ENCODE measurements around the gene ZNF543. TPM values are rescaled to one million over a fixed set of nuclear protein-coding genes. Genes with fewer than 3 reads are reported as not detected.

ZNF543 gene
- total and polyA plus RNA-seq, 2 of the 13 experiments (the other 11 are each of a cell fraction or from before 2014, with no cell fraction given) = 2.1 to 8.9 TPM

DNA sequence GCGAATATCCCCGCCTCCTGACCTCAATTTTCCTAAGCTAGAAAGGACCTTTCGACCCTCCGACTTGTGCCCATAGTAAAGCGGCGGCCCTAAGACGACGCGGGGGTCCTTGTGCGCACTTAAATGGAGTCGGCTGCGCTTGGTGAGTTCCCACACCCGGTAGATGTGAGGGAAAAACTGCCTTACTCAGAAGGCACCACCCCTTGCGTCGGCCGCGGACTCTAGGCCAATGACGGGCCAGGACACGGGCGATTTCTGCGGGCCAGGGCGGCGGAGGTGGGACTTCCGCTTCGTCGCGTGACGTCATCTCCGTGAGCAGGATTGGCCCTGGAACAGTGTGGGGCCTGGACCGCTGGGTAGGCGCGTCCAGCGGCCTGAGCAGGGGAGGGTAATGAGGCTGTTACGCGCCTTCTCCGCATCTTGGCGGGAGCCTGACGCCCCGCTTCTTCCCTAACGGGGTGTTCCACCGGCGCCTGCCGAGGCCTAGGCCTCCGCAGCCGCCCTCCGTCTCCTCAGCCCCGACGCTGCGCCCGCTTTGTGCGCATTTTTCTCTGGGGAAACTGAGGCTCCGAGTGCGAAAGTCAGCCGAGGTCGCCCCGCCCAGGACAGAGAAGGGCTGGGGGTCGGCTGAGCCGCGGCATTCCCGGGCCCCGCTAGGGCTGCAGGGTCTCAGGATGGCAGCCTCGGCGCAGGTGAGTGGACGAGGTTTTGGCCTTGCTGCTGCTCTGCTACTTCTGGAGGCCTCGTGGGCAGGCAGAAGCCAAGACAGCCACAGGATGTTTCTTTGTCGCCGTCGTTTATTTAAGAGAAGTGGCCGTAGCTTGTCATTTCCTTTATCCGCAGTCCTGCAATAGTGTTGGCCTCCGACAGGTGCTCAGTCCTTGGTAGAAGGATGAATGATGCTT lies at the start of gene ZNF543 (continued):
- TF ChIP-seq, protein P1, sequence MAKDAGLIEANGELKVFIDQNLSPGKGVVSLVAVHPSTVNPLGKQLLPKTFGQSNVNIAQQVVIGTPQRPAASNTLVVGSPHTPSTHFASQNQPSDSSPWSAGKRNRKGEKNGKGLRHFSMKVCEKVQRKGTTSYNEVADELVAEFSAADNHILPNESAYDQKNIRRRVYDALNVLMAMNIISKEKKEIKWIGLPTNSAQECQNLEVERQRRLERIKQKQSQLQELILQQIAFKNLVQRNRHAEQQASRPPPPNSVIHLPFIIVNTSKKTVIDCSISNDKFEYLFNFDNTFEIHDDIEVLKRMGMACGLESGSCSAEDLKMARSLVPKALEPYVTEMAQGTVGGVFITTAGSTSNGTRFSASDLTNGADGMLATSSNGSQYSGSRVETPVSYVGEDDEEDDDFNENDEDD (CRISPR knock-in tag; IDR thresholded peaks at IDR 0.05; ENCODE audit: borderline replicate concordance) = peak; percentile 48; the same call in 1 of the 2 replicates
- 0 out of 2 replicates have a peak, but pooled peaks have one; percentile 62 for TF ChIP-seq PCBP1 (IDR thresholded peaks at IDR 0.05; ENCODE audit: borderline replicate concordance, low read depth, low read length)
- TF ChIP-seq SIN3A (IDR thresholded peaks at IDR 0.05; ENCODE audit: borderline replicate concordance, low read depth, low read length) = 0 out of 2 replicates have a peak, but pooled peaks have one; percentile 32
- peak; percentile 11; the same call in 1 of the 2 replicates for TF ChIP-seq ZNF12 (CRISPR knock-in tag; IDR thresholded peaks at IDR 0.05)
- TF ChIP-seq NFRKB (IDR thresholded peaks at IDR 0.05) = no peak
- peak; percentile 80 for TF ChIP-seq TBX2 (CRISPR knock-in tag; IDR thresholded peaks at IDR 0.05; ENCODE audit: borderline replicate concordance)
- TF ChIP-seq RFX5 (IDR thresholded peaks at IDR 0.05; ENCODE audit: low read depth, low read length) = peak; percentile 71
- 0 out of 2 replicates have a peak, but pooled peaks have one; percentile 44 for TF ChIP-seq ZNF33B (CRISPR knock-in tag; IDR thresholded peaks at IDR 0.05)
- TF ChIP-seq, protein P2, sequence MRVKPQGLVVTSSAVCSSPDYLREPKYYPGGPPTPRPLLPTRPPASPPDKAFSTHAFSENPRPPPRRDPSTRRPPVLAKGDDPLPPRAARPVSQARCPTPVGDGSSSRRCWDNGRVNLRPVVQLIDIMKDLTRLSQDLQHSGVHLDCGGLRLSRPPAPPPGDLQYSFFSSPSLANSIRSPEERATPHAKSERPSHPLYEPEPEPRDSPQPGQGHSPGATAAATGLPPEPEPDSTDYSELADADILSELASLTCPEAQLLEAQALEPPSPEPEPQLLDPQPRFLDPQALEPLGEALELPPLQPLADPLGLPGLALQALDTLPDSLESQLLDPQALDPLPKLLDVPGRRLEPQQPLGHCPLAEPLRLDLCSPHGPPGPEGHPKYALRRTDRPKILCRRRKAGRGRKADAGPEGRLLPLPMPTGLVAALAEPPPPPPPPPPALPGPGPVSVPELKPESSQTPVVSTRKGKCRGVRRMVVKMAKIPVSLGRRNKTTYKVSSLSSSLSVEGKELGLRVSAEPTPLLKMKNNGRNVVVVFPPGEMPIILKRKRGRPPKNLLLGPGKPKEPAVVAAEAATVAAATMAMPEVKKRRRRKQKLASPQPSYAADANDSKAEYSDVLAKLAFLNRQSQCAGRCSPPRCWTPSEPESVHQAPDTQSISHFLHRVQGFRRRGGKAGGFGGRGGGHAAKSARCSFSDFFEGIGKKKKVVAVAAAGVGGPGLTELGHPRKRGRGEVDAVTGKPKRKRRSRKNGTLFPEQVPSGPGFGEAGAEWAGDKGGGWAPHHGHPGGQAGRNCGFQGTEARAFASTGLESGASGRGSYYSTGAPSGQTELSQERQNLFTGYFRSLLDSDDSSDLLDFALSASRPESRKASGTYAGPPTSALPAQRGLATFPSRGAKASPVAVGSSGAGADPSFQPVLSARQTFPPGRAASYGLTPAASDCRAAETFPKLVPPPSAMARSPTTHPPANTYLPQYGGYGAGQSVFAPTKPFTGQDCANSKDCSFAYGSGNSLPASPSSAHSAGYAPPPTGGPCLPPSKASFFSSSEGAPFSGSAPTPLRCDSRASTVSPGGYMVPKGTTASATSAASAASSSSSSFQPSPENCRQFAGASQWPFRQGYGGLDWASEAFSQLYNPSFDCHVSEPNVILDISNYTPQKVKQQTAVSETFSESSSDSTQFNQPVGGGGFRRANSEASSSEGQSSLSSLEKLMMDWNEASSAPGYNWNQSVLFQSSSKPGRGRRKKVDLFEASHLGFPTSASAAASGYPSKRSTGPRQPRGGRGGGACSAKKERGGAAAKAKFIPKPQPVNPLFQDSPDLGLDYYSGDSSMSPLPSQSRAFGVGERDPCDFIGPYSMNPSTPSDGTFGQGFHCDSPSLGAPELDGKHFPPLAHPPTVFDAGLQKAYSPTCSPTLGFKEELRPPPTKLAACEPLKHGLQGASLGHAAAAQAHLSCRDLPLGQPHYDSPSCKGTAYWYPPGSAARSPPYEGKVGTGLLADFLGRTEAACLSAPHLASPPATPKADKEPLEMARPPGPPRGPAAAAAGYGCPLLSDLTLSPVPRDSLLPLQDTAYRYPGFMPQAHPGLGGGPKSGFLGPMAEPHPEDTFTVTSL (CRISPR knock-in tag; IDR thresholded peaks at IDR 0.05; ENCODE audit: borderline replicate concordance) = peak; percentile 50
- TF ChIP-seq ZNF350 (CRISPR knock-in tag; IDR thresholded peaks at IDR 0.05; ENCODE audit: borderline replicate concordance, low read depth) = peak; percentile 72; the same call in 1 of the 2 replicates
- TF ChIP-seq KDM2A (CRISPR knock-in tag; IDR thresholded peaks at IDR 0.05; ENCODE audit: borderline replicate concordance, low read depth) = peak; percentile 85; the same call in 1 of the 2 replicates
- no peak for TF ChIP-seq PTBP1 (IDR thresholded peaks at IDR 0.05; ENCODE audit: low read depth, low read length, poor library complexity, severe bottlenecking)
- peak; percentile 62; the same call in 1 of the 2 replicates for TF ChIP-seq MYC (CRISPR knock-in tag; IDR thresholded peaks at IDR 0.05; ENCODE audit: borderline replicate concordance)
- 0 out of 2 replicates have a peak, but pooled peaks have one; percentile 63 for TF ChIP-seq ZNF782 (CRISPR knock-in tag; IDR thresholded peaks at IDR 0.05; ENCODE audit: borderline replicate concordance)
- TF ChIP-seq ZNF598 (CRISPR knock-in tag; IDR thresholded peaks at IDR 0.05; ENCODE audit: borderline replicate concordance) = peak; percentile 84; the same call in 1 of the 2 replicates
- peak; percentile 85; the same call in 1 of the 2 replicates for TF ChIP-seq ZNF274 (CRISPR knock-in tag; IDR thresholded peaks at IDR 0.05)
- TF ChIP-seq POLR2A (IDR thresholded peaks at IDR 0.05; ENCODE audit: insufficient read depth in 1 of 2, low read depth in 2 of 2, low read length in 2 of 2) = peak; percentile 78 to 84
- TF ChIP-seq ZNF549 (CRISPR knock-in tag; IDR thresholded peaks at IDR 0.05) = no peak
- TF ChIP-seq CCDC6 (CRISPR knock-in tag; IDR thresholded peaks at IDR 0.05) = peak; percentile 46
- TF ChIP-seq ETV5 (CRISPR knock-in tag; IDR thresholded peaks at IDR 0.05; ENCODE audit: borderline replicate concordance) = peak; percentile 8; the same call in 1 of the 2 replicates
- TF ChIP-seq ZSCAN21 (CRISPR knock-in tag; IDR thresholded peaks at IDR 0.05; ENCODE audit: borderline replicate concordance) = peak; percentile 84; the same call in 1 of the 2 replicates
- TF ChIP-seq SRSF1 (optimal IDR thresholded peaks at IDR 0.05; ENCODE audit: low read depth, low read length) = peak; percentile 76
- TF ChIP-seq RXRA (CRISPR knock-in tag; IDR thresholded peaks at IDR 0.05) = peak; percentile 47; the same call in 1 of the 2 replicates
